H1 (cell line): ENCODE results near the gene MCCC1. TPM values are rescaled to one million over a fixed set of nuclear protein-coding genes. Genes with fewer than 3 reads are reported as not detected.

Experiments used
- CTBP2 ChIP-seq: IDR thresholded peaks from 2 replicates; pipeline ENCODE4 v1.7.0; 2011; ENCODE audit warnings: borderline replicate concordance, mild to moderate bottlenecking, moderate library complexity, mixed read lengths, low read length; ENCODE audit not compliant: insufficient read depth, insufficient read length
- polyA plus RNA-seq, 7 experiments: library from polyadenylated mRNA; depleted of rRNA in 3 of 7; stranded (reverse) in 5 of 7; unstranded in 2 of 7; fragments of >200 nt in 5 of 7; fragments of 200-250 nt in 2 of 7; gene quantifications; 1 replicate in 5 of 7; 2 replicates in 1 of 7; 4 replicates in 1 of 7; pipeline versions ENCODE4 v1.2.1 to v1.2.3, GENCODE V29; 2011 to 2013; ENCODE audit warnings: missing spikeins in 2 of 7, mixed read lengths in 2 of 7
- total RNA-seq: library from RNA; stranded (reverse); fragmentation: NEBNext Ultra II Directional; extraction: Animal tissue kit (Norgen Biotek cat#: 25700); gene quantifications from 2 replicates; pipeline ENCODE4 v1.2.1, GENCODE V29; 2021

The MCCC1 gene
- total and polyA plus RNA-seq, 2 of the 8 experiments (the other 6 are each of a cell fraction or from before 2014, with no cell fraction given), result 10.8 to 21.5 TPM

- TF ChIP-seq CTBP2, result no peak
These were observed 70.9 kb downstream of the MCCC1 start (continued) for GRCh38 chr3:183028416-183028815.
